ENCODE data around the gene PRXL2B.

Gene PRXL2B

GRCh38 chr1:2591581-2592261 is 5.1 kb downstream of the PRXL2B start:
- no peaks in the 10 kb centered on the region for H3K9me2 ChIP-seq (replicated peaks; ENCODE audit: control insufficient read depth, low read length)
- no peak overlapping the region for H3K4me2 ChIP-seq (ENCODE audit: low read length)
- no peak overlapping the region for H3K27ac ChIP-seq (ENCODE audit: low read depth, low read length)
- peaks cover 8% of the 10 kb centered on the region for H3K4me1 ChIP-seq (ENCODE audit: control insufficient read depth, low read length)
- TF ChIP-seq CTCF (IDR thresholded peaks at IDR 0.05; ENCODE audit: low read depth, low read length, poor library complexity, severe bottlenecking) = no peak
- no peak for TF ChIP-seq EZH2phosphoT487 (IDR thresholded peaks at IDR 0.05; ENCODE audit: borderline replicate concordance, low read length)
- no peaks in the 10 kb centered on the region for H4K20me1 ChIP-seq (ENCODE audit: control insufficient read depth, insufficient read depth, low read depth, low read length)
- no peaks in the 10 kb centered on the region for H3K36me3 ChIP-seq (ENCODE audit: control insufficient read depth, low read length)
- H3F3A ChIP-seq (ENCODE audit: control insufficient read depth, insufficient read depth) = no peaks in the 10 kb centered on the region
- H3K79me2 ChIP-seq (ENCODE audit: control insufficient read depth, low read length) = no peaks in the 10 kb centered on the region
- H3K27me3 ChIP-seq (ENCODE audit: control insufficient read depth, low read length) = no peaks in the 10 kb centered on the region
- no peak overlapping the region for H3K4me3 ChIP-seq (ENCODE audit: low read length)
- H3K9me3 ChIP-seq (ENCODE audit: control insufficient read depth, insufficient read depth, low read length) = no peaks in the 10 kb centered on the region

GRCh38 chr1:2592672-2593071 is 6.1 kb downstream of the PRXL2B start:
- Histone ChIP-seq H4K20me1 (ENCODE audit: control insufficient read depth, insufficient read depth, low read depth, low read length) (no peaks in the 10 kb centered on the region), H3F3A (ENCODE audit: control insufficient read depth, insufficient read depth) (no peaks in the 10 kb centered on the region), H3K27ac (ENCODE audit: low read depth, low read length) (no peak overlapping the region), H3K4me1 (ENCODE audit: control insufficient read depth, low read length) (peaks cover 2% of the 10 kb centered on the region; the same call in 1 of the 2 replicates), H3K36me3 (ENCODE audit: control insufficient read depth, low read length) (no peaks in the 10 kb centered on the region), H3K9me3 (ENCODE audit: control insufficient read depth, insufficient read depth, low read length) (no peaks in the 10 kb centered on the region), H3K9me2 (replicated peaks; ENCODE audit: control insufficient read depth, low read length) (no peaks in the 10 kb centered on the region), H3K4me2 (ENCODE audit: low read length) (no peak overlapping the region), H3K79me2 (ENCODE audit: control insufficient read depth, low read length) (no peaks in the 10 kb centered on the region), H3K4me3 (ENCODE audit: low read length) (no peak overlapping the region), H3K27me3 (ENCODE audit: control insufficient read depth, low read length) (no peaks in the 10 kb centered on the region)
- TF ChIP-seq CTCF (IDR thresholded peaks at IDR 0.05; ENCODE audit: low read depth, low read length, poor library complexity, severe bottlenecking) (no peak), EZH2phosphoT487 (IDR thresholded peaks at IDR 0.05; ENCODE audit: borderline replicate concordance, low read length) (no peak)

GRCh38 chr1:2593251-2593878 is 6.8 kb downstream of the PRXL2B start:
- Histone ChIP-seq H3K79me2 (ENCODE audit: control insufficient read depth, low read length) (no peaks in the 10 kb centered on the region), H3K4me1 (ENCODE audit: control insufficient read depth, low read length) (no peaks in the 10 kb centered on the region), H3K27ac (ENCODE audit: low read depth, low read length) (no peak overlapping the region), H3K27me3 (ENCODE audit: control insufficient read depth, low read length) (no peaks in the 10 kb centered on the region), H3K9me2 (replicated peaks; ENCODE audit: control insufficient read depth, low read length) (no peaks in the 10 kb centered on the region), H3F3A (ENCODE audit: control insufficient read depth, insufficient read depth) (no peaks in the 10 kb centered on the region), H3K9me3 (ENCODE audit: control insufficient read depth, insufficient read depth, low read length) (no peaks in the 10 kb centered on the region), H3K4me3 (ENCODE audit: low read length) (no peak overlapping the region), H3K36me3 (ENCODE audit: control insufficient read depth, low read length) (no peaks in the 10 kb centered on the region), H3K4me2 (ENCODE audit: low read length) (no peak overlapping the region), H4K20me1 (ENCODE audit: control insufficient read depth, insufficient read depth, low read depth, low read length) (no peaks in the 10 kb centered on the region)
- TF ChIP-seq EZH2phosphoT487 (IDR thresholded peaks at IDR 0.05; ENCODE audit: borderline replicate concordance, low read length) = no peak
- TF ChIP-seq CTCF (IDR thresholded peaks at IDR 0.05; ENCODE audit: low read depth, low read length, poor library complexity, severe bottlenecking) = no peak
